ENCODE measurements around the gene TBCK. TPM values are rescaled to one million over a fixed set of nuclear protein-coding genes. Genes with fewer than 3 reads are reported as not detected.
"Not testable (repeated sequence)": the region's sequence is repeated elsewhere in the genome, so short reads cannot be mapped to it uniquely, and the experiment has no call there.

The TBCK gene
- polyA plus RNA-seq, 4 donors: 41.4 to 68.6 (median 60.7) TPM

- DNase-seq (ENCODE audit: low read depth in 4 of 4, low spot score in 3 of 4): no peak
Measured at GRCh38 chr4:106245176-106245575, 70.8 kb downstream of the TBCK start.

- no peak for DNase-seq (ENCODE audit: low read depth in 4 of 4, low spot score in 3 of 4)
Measured at GRCh38 chr4:106240699-106241098, 75.3 kb downstream of the TBCK start.

GRCh38 chr4:106238820-106239420 lies 77.1 kb downstream of the TBCK start:
- peak in 2 of 4 donors; percentile 6 to 16 for DNase-seq (ENCODE audit: low read depth in 4 of 4, low spot score in 3 of 4)

- DNase-seq (ENCODE audit: low read depth in 4 of 4, low spot score in 3 of 4): no peak
Measured at GRCh38 chr4:106231931-106232330, 84.1 kb downstream of the TBCK start.

- no peak for DNase-seq (ENCODE audit: low read depth in 4 of 4, low spot score in 3 of 4)
Measured at GRCh38 chr4:106222548-106222947, 93.5 kb downstream of the TBCK start.

GRCh38 chr4:106213291-106213690 lies 102.7 kb downstream of the TBCK start:
- not testable (repeated sequence) for DNase-seq (ENCODE audit: low read depth in 4 of 4, low spot score in 3 of 4)

- DNase-seq (ENCODE audit: low read depth in 4 of 4, low spot score in 3 of 4): no peak
Measured at GRCh38 chr4:106210021-106210420, 106.0 kb downstream of the TBCK start.

GRCh38 chr4:106208481-106209460 lies 107.2 kb downstream of the TBCK start:
- DNase-seq (ENCODE audit: low read depth in 4 of 4, low spot score in 3 of 4): no peak

- no peak for DNase-seq (ENCODE audit: low read depth in 4 of 4, low spot score in 3 of 4)
Measured at GRCh38 chr4:106201373-106201772, 114.6 kb downstream of the TBCK start.

GRCh38 chr4:106195435-106195950 lies 120.5 kb downstream of the TBCK start:
- no peak for DNase-seq (ENCODE audit: low read depth in 4 of 4, low spot score in 3 of 4)

- no peak for DNase-seq (ENCODE audit: low read depth in 4 of 4, low spot score in 3 of 4)
Measured at GRCh38 chr4:106194801-106195200, 121.2 kb downstream of the TBCK start.

- no peak for DNase-seq (ENCODE audit: low read depth in 4 of 4, low spot score in 3 of 4)
Measured at GRCh38 chr4:106192131-106192530, 123.9 kb downstream of the TBCK start.

GRCh38 chr4:106186201-106186600 lies 129.8 kb downstream of the TBCK start:
- DNase-seq (ENCODE audit: low read depth in 4 of 4, low spot score in 3 of 4): no peak

- DNase-seq (ENCODE audit: low read depth in 4 of 4, low spot score in 3 of 4): no peak
Measured at GRCh38 chr4:106183551-106183950, 132.5 kb downstream of the TBCK start.

- no peak for DNase-seq (ENCODE audit: low read depth in 4 of 4, low spot score in 3 of 4)
Measured at GRCh38 chr4:106172861-106173260, 143.1 kb downstream of the TBCK start.

- DNase-seq (ENCODE audit: low read depth in 4 of 4, low spot score in 3 of 4): no peak
Measured at GRCh38 chr4:106165351-106166010, 150.5 kb downstream of the TBCK start.

- no peak for DNase-seq (ENCODE audit: low read depth in 4 of 4, low spot score in 3 of 4)
Measured at GRCh38 chr4:106162278-106162677, 153.7 kb downstream of the TBCK start.

GRCh38 chr4:106160560-106160959 lies 155.4 kb downstream of the TBCK start:
- DNase-seq (ENCODE audit: low read depth in 4 of 4, low spot score in 3 of 4): no peak

- no peak for DNase-seq (ENCODE audit: low read depth in 4 of 4, low spot score in 3 of 4)
Measured at GRCh38 chr4:106149911-106150310, 166.1 kb downstream of the TBCK start.

- DNase-seq (ENCODE audit: low read depth in 4 of 4, low spot score in 3 of 4): no peak
Measured at GRCh38 chr4:106149026-106149425, 167.0 kb downstream of the TBCK start.

- no peak for DNase-seq (ENCODE audit: low read depth in 4 of 4, low spot score in 3 of 4)
Measured at GRCh38 chr4:106142616-106143127, 173.3 kb downstream of the TBCK start.

All from left renal pelvis (tissue), 4 donors.